Urinary bladder (tissue), 4 donors: ENCODE data around the gene GMFB. TPM values are rescaled to one million over a fixed set of nuclear protein-coding genes. Genes with fewer than 3 reads are reported as not detected.

Source experiments
- DNase-seq: peaks from one replicate; pipeline ENCODE4 v3.0.0-alpha.2; 2015; ENCODE audit errors: extremely low spot score
- H3K27ac ChIP-seq: one replicate; pipeline ENCODE4 v1.5.1; 2013; ENCODE audit warnings: low read depth, mild to moderate bottlenecking, moderate library complexity
- H3K36me3 ChIP-seq: one replicate; pipeline ENCODE4 v1.6.1; 2013; ENCODE audit warnings: mild to moderate bottlenecking, moderate library complexity; ENCODE audit not compliant: insufficient read depth
- H3K4me1 ChIP-seq: one replicate; pipeline ENCODE4 v1.6.1; 2013; ENCODE audit warnings: mild to moderate bottlenecking, moderate library complexity; ENCODE audit not compliant: insufficient read depth
- H3K4me3 ChIP-seq: one replicate; pipeline ENCODE4 v1.5.1; 2013; ENCODE audit warnings: low read depth, low read length
- WGBS: extraction: QIAGEN DNeasy Blood & Tissue Kit; methylation state at CpG from one replicate; pipeline ENCODE4 v1.1.7; 2013; 5-methylcytosine and 5-hydroxymethylcytosine counted together
- polyA plus RNA-seq: library from polyadenylated mRNA; stranded (reverse); fragments of 200-250 nt; gene quantifications from one replicate; pipeline ENCODE4 v1.2.3, GENCODE V29; 2013
- total RNA-seq: library from RNA; depleted of rRNA; stranded (reverse); fragments of >200 nt; gene quantifications from one replicate; pipeline ENCODE4 v1.2.3, GENCODE V29; 2014
- donor health status: healthy with polysubstance abuse.
- donor health status: healthy.

The GMFB gene
- total RNA-seq = 120 TPM
- polyA plus RNA-seq = 18.3 TPM

DNA sequence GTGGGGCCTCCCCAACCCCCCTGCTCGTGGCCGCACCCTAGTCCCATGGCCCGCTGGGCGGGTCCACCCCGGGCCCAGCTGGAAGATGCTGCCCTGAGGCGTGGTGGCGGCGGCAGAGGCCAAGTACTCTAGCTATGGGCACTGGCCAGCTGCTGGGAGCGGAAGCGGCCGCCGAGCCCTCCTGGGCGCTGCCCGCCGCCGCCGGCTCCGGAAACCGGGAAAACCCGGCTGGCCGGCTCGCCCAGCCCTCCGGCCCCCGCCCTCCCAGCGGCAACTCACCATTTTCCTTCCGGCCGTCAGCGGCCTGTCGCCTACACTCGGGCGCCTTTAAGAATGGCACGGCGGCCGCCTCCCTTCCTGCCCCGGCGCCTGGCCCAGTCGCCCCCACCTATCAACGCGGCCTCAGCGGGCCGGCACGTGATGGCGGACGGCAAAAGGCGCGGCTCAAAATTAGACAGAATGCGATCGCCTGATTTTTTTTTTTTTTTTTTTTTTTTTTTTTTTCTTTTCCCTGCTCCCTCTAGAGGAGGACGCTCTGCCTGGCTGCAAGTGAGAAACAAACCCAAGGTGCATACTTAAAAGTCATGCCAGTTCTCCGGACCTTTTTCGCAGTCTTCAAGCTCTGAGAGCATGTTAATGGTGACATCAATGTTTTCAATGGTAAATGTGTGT is at the start of gene GMFB:
Gene GMFB, minus strand, starts transcription at position 335 of the 672 bp plus-strand sequence. Its CDS starts 53 bp downstream, at position 282.
- Histone ChIP-seq H3K27ac (peak within 1 kb of the TSS; percentile 96), H3K36me3 (no peaks in the 10 kb centered on the region), H3K4me1 (no peaks in the 10 kb centered on the region), H3K4me3 (peak within 1 kb of the TSS; percentile 87)
- peak; percentile 71 for DNase-seq
- under 1% methylated on average over 51 of the region's 51 CpGs for WGBS

DNA sequence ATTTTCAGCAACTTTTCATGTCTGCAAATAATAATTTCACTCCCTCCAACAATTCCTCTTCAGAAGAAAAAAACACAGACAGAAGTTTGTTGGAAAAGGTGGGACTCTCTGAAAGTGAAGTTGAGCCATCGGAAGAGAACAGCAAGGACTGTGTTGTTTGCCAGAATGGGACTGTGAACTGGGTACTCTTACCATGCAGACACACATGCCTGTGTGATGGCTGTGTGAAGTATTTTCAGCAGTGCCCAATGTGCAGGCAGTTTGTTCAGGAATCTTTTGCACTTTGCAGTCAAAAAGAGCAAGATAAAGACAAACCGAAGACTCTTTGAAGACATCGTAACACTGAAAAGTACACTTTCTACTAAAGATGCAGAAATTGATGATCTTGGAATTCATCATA is 49.3 kb upstream of the GMFB start:
- no peak for DNase-seq
- no peak overlapping the region for H3K4me3 ChIP-seq
- no peak overlapping the region for H3K27ac ChIP-seq
- H3K4me1 ChIP-seq = no peaks in the 10 kb centered on the region
- WGBS = 83% methylated on average over 3 of the region's 3 CpGs
- no peaks in the 10 kb centered on the region for H3K36me3 ChIP-seq

DNA sequence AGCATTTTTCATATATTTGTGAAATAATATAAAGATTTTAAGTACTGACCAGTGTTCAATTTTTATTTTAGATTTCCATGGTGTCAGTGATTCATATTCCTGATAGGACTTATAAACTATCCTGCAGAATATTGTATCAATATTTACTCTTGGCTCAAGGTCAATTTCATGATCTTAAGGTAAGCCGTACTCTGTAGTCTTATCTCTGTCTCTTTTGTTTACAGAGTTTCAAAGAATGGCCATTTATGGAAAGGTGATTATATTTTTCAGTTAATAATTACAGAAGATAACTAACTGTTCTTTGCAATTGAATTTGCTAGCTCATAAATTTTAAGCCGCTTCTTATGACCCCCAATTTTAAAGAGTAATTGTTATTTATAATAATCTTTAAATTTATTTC is 48.9 kb upstream of the GMFB start:
- DNase-seq = no peak
- WGBS = 53% methylated on average over 2 of the region's 2 CpGs
- no peak overlapping the region for H3K27ac ChIP-seq
- no peaks in the 10 kb centered on the region for H3K4me1 ChIP-seq
- no peaks in the 10 kb centered on the region for H3K36me3 ChIP-seq
- no peak overlapping the region for H3K4me3 ChIP-seq

GRCh38 chr14:54535646-54536045 is 46.9 kb upstream of the GMFB start:
- no peaks in the 10 kb centered on the region for H3K4me1 ChIP-seq
- no peak overlapping the region for H3K4me3 ChIP-seq
- DNase-seq = no peak
- 42% methylated on average over 2 of the region's 2 CpGs for WGBS
- no peak overlapping the region for H3K27ac ChIP-seq
- H3K36me3 ChIP-seq = no peaks in the 10 kb centered on the region

DNA sequence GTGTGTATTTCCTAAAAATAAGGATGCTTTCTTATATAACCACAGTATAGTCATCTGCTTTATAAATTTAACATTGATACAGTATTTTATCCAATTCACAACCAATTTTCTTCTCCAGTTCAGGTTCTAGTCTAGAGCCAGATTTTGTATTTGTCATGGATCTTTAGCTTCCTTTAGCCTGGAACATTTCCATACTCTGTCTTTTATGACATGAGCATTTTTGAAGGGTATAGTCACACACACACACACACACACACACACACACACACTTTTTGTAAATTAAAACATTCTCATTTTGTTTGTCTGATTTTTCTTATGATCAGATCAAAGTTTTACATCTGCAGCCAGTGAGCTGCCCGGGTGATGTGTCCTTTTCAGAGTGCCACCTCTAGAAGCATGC is 46.3 kb upstream of the GMFB start:
- no peak for DNase-seq
- 80% methylated on average over 1 of the region's 1 CpG for WGBS
- Histone ChIP-seq H3K27ac (no peak overlapping the region), H3K4me1 (no peaks in the 10 kb centered on the region), H3K36me3 (no peaks in the 10 kb centered on the region), H3K4me3 (no peak overlapping the region)

DNA sequence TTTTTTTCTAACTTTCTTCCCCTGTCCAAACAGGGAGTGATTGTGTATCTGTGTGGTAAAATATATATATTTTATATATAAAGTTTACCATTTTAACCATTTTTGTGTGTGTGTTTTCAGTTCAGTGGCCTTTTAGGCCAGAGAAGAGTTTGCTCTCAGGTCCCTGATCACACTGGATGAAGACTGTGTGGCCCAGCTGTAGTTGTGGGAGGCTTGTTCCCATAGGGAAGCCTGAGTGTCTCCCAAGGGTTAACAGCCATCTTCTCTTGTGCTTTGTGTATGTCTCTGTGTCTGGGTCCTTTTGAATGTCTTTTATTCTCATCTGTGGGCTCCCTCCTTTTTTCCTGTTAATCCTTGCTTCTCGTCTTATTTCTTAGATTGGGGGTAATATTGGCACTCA is 44.3 kb upstream of the GMFB start:
- Histone ChIP-seq H3K27ac (no peak overlapping the region), H3K36me3 (no peaks in the 10 kb centered on the region), H3K4me1 (no peaks in the 10 kb centered on the region), H3K4me3 (no peak overlapping the region)
- WGBS = 83% methylated on average over 1 of the region's 1 CpG
- no peak for DNase-seq

DNA sequence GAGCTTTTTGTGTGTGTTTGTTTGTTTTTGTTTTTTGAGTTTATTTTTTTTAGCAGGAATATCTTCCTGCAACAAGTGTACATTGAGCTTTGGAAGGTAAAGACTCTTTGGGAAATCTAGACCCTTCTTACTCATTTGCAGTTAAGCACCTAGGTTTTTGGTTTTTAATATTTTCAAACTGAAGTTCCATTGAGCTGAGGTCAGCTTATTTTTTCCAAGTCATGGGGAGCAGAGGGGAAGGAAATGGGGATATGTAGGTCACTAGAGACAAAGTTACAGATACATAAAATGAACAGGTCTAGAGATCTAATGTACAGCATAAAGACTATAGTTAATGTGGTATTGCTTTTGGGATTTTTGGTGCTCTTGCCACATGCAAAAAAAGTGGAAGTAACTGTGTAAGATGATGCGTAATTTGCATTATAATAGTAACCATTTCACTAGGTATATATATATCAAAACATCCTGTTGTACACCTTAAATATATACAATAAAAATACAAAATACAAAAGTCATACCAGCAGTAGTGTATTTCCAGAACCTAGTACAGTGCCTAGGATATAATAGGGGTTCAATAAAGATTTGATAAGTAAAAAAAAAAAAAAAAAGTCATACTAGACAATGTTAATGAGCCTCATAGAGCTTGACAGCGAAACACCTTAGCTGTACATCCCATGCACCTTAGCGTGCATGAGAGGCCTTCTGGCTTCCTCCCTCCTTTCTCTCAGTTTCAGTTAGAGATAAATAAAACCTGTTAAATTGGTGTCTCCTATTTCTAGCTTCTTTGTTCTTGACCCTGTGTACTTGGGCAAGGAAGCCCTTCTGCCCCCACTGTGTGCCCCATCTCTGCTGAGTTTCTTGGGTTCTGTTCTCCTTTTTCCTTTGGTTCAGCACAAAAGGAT is 43.6 kb upstream of the GMFB start:
- no peaks in the 10 kb centered on the region for H3K36me3 ChIP-seq
- WGBS = 97% methylated on average over 3 of the region's 3 CpGs
- no peak for DNase-seq
- H3K27ac ChIP-seq = no peak overlapping the region
- H3K4me1 ChIP-seq = no peaks in the 10 kb centered on the region
- H3K4me3 ChIP-seq = no peak overlapping the region

- Histone ChIP-seq H3K27ac (no peak overlapping the region), H3K36me3 (no peaks in the 10 kb centered on the region), H3K4me1 (no peaks in the 10 kb centered on the region), H3K4me3 (no peak overlapping the region)
- DNase-seq = no peak
- 29% methylated on average over 1 of the region's 1 CpG for WGBS
Observed at GRCh38 chr14:54529811-54530210, 41.0 kb upstream of the GMFB start.

GRCh38 chr14:54528973-54529372 is 40.2 kb upstream of the GMFB start:
- H3K4me3 ChIP-seq = no peak overlapping the region
- no peak overlapping the region for H3K27ac ChIP-seq
- WGBS = 66% methylated on average over 2 of the region's 2 CpGs
- no peaks in the 10 kb centered on the region for H3K4me1 ChIP-seq
- no peak for DNase-seq
- peaks cover under 1% of the 10 kb centered on the region for H3K36me3 ChIP-seq

- no peaks in the 10 kb centered on the region for H3K4me1 ChIP-seq
- peaks cover 3% of the 10 kb centered on the region for H3K36me3 ChIP-seq
- DNase-seq = no peak
- H3K4me3 ChIP-seq = no peak overlapping the region
- WGBS = 94% methylated on average over 4 of the region's 4 CpGs
- H3K27ac ChIP-seq = no peak overlapping the region
Observed at GRCh38 chr14:54524410-54524809, 35.6 kb upstream of the GMFB start.

- WGBS = 95% methylated on average over 1 of the region's 1 CpG
- H3K27ac ChIP-seq = no peak overlapping the region
- no peak for DNase-seq
- peaks cover 1% of the 10 kb centered on the region for H3K4me1 ChIP-seq
- H3K36me3 ChIP-seq = no peaks in the 10 kb centered on the region
- no peak overlapping the region for H3K4me3 ChIP-seq
Observed at GRCh38 chr14:54516709-54517108, 27.9 kb upstream of the GMFB start.

DNA sequence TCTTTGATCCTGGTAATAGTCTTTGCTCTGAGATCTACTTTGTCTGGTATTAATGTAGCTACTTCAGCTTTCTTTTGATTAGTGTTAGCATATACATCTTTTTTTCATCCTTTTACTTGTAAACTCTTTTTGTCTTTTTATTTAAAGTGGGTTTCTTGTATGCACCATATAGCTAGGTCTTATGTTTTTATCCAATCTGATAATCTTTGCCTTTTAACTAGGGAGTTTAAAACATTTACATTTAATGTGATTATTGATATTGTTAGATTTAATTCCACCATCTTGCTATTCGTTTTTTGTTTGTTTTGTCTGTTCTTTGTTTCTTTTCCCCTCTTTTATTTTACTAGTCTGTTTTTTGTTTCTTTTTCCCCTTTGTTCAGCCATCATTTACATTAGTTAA is 26.9 kb upstream of the GMFB start:
- H3K4me3 ChIP-seq = no peak overlapping the region
- no peak for DNase-seq
- H3K36me3 ChIP-seq = no peaks in the 10 kb centered on the region
- WGBS = 88% methylated on average over 1 of the region's 1 CpG
- no peak overlapping the region for H3K27ac ChIP-seq
- peaks cover 1% of the 10 kb centered on the region for H3K4me1 ChIP-seq

DNA sequence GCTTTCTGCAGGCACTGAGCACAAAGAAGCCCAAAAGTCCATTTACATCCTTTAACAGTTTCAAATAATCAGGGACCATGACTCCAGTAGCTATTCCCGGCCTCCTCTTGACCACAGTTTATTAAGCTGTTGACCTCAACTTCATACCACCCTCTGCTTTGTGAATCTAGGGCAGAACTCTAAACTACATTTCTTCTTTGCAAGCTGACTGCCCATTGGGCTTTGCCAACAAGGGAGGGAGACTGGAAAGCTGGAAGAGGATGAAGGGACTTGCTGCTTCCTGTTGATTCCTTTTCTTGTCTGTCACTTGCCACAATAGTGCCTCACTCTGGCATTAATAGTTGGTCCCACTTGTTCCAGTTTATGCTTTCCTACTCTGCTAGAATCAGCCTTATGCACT is 23.6 kb upstream of the GMFB start:
- WGBS = 73% methylated on average over 1 of the region's 1 CpG
- Histone ChIP-seq H3K4me3 (no peak overlapping the region), H3K36me3 (no peaks in the 10 kb centered on the region), H3K4me1 (peaks cover 1% of the 10 kb centered on the region), H3K27ac (no peak overlapping the region)
- DNase-seq = no peak
